HepG2 (cell line): ENCODE data around the gene ERBB3. TPM values are rescaled to one million over a fixed set of nuclear protein-coding genes. Genes with fewer than 3 reads are reported as not detected.

ENCODE experiments used
- ARID5B ChIP-seq: IDR thresholded peaks from 2 replicates; pipeline ENCODE4 v1.4.0; 2020; ENCODE audit warnings: mild to moderate bottlenecking, missing genetic modification reagents
- ATF1 ChIP-seq: IDR thresholded peaks from 2 replicates; pipeline ENCODE4 v1.6.1; 2016; ENCODE audit warnings: mild to moderate bottlenecking, control low read depth
- CREB3 ChIP-seq: sonication (generic); formaldehyde crosslinking; IDR thresholded peaks from 2 replicates; pipeline ENCODE4 v1.5.0; 2020; ENCODE audit warnings: missing genetic modification reagents
- DNMT3B ChIP-seq: conservative IDR thresholded peaks from 2 replicates; pipeline ENCODE4 v1.6.1; 2016; ENCODE audit warnings: missing biosample characterization, control low read depth
- E2F2 ChIP-seq: sonication (generic); formaldehyde crosslinking; IDR thresholded peaks from 2 replicates; pipeline ENCODE4 v1.4.0; 2020; ENCODE audit warnings: missing genetic modification reagents, borderline replicate concordance
- JARID2 ChIP-seq: sonication (generic); formaldehyde crosslinking; IDR thresholded peaks from 2 replicates; pipeline ENCODE4 v1.8.1; 2023; ENCODE audit warnings: missing genetic modification reagents, inconsistent platforms; ENCODE audit not compliant: insufficient replicate concordance
- NFKB2 ChIP-seq: sonication (generic); formaldehyde crosslinking; IDR thresholded peaks from 2 replicates; pipeline ENCODE4 v1.4.0; 2020; ENCODE audit warnings: missing genetic modification reagents, borderline replicate concordance
- NR2F2 ChIP-seq: IDR thresholded peaks from 2 replicates; pipeline ENCODE4 v1.6.1; 2012; ENCODE audit warnings: low read depth, inconsistent platforms, borderline replicate concordance
- ONECUT2 ChIP-seq: sonication (generic); formaldehyde crosslinking; IDR thresholded peaks from 2 replicates; pipeline ENCODE4 v1.4.0; 2020; ENCODE audit warnings: missing genetic modification reagents
- RXRA ChIP-seq: sonication (generic); formaldehyde crosslinking; IDR thresholded peaks from 2 replicates; pipeline ENCODE4 v1.5.1; 2020; ENCODE audit warnings: missing genetic modification reagents
- SMAD3 ChIP-seq: sonication (generic); formaldehyde crosslinking; IDR thresholded peaks from 2 replicates; pipeline ENCODE4 v1.4.0; 2020; ENCODE audit warnings: missing genetic modification reagents
- ZBTB2 ChIP-seq: sonication (generic); formaldehyde crosslinking; IDR thresholded peaks from 2 replicates; pipeline ENCODE4 v1.8.0; 2022; ENCODE audit warnings: low read depth, missing genetic modification reagents
- ZBTB49 ChIP-seq: sonication (generic); formaldehyde crosslinking; IDR thresholded peaks from 2 replicates; pipeline ENCODE4 v1.4.0; 2020; ENCODE audit warnings: missing genetic modification reagents, borderline replicate concordance
- ZNF17 ChIP-seq: sonication (generic); formaldehyde crosslinking; IDR thresholded peaks from 2 replicates; pipeline ENCODE4 v1.5.0; 2020; ENCODE audit warnings: mild to moderate bottlenecking, missing genetic modification reagents
- ZNF557 ChIP-seq: sonication (generic); formaldehyde crosslinking; IDR thresholded peaks from 2 replicates; pipeline ENCODE4 v1.4.0; 2020; ENCODE audit warnings: missing genetic modification reagents
- ZNF558 ChIP-seq: sonication (generic); formaldehyde crosslinking; IDR thresholded peaks from 2 replicates; pipeline ENCODE4 v1.9.0; 2022; ENCODE audit warnings: mild to moderate bottlenecking, missing genetic modification reagents, borderline replicate concordance
- ZNF724P ChIP-seq: sonication (generic); formaldehyde crosslinking; IDR thresholded peaks from 2 replicates; pipeline ENCODE4 v1.8.0; 2022; ENCODE audit warnings: missing genetic modification reagents, borderline replicate concordance
- ZNF747 ChIP-seq: sonication (generic); formaldehyde crosslinking; IDR thresholded peaks from 2 replicates; pipeline ENCODE4 v1.8.1; 2023; ENCODE audit warnings: missing genetic modification reagents, mild to moderate bottlenecking, borderline replicate concordance
- ZNF879 ChIP-seq: sonication (generic); formaldehyde crosslinking; IDR thresholded peaks from 2 replicates; pipeline ENCODE4 v1.8.1; 2023; ENCODE audit warnings: missing genetic modification reagents
- polyA plus RNA-seq, 8 experiments: library from polyadenylated mRNA; depleted of rRNA in 3 of 8; stranded (reverse) in 7 of 8; unstranded in 1 of 8; fragments of >200 nt; fragmentation: Illumina TruSeq in 4 of 8; extraction: Trizol in 4 of 8; gene quantifications; 2 replicates each; pipeline versions ENCODE4 v1.2.1 to v1.2.3, GENCODE V29; 2011 to 2016; ENCODE audit warnings: low read depth in 4 of 8, missing spikeins in 1 of 8, mixed read lengths in 1 of 8; ENCODE audit not compliant: insufficient read depth in 1 of 8
- total RNA-seq, 5 experiments: library from RNA; depleted of rRNA; stranded (reverse); fragments of >200 nt; fragmentation: Illumina TruSeq; extraction: Trizol; gene quantifications; 2 replicates each; pipeline ENCODE4 v1.2.3, GENCODE V29; 2016; ENCODE audit warnings: low read depth in 1 of 5

ERBB3 gene
- total and polyA plus RNA-seq, 2 of the 13 experiments (the other 11 are each of a cell fraction or from before 2014, with no cell fraction given) = 93.6 to 358 TPM

- TF ChIP-seq ZBTB49 (CRISPR knock-in tag) (peak; percentile 56; the same call in 1 of the 2 replicates), DNMT3B (CRISPR knock-in tag) (peak; percentile 82; the same call in 1 of the 2 replicates), NFKB2 (CRISPR knock-in tag) (peak; percentile 45; the same call in 1 of the 2 replicates), ZNF17 (CRISPR knock-in tag) (no peak), ZNF724P (CRISPR knock-in tag) (no peak), JARID2 (CRISPR knock-in tag) (no peak), ZNF557 (CRISPR knock-in tag) (0 out of 2 replicates have a peak, but pooled peaks have one; percentile 58), RXRA (CRISPR knock-in tag) (0 out of 2 replicates have a peak, but pooled peaks have one; percentile 44), ZNF879 (no peak), SMAD3 (CRISPR knock-in tag) (peak; percentile 70; the same call in 1 of the 2 replicates), ZNF558 (CRISPR knock-in tag) (peak; percentile 45; the same call in 1 of the 2 replicates), ZBTB2 (CRISPR knock-in tag) (no peak), E2F2 (CRISPR knock-in tag) (0 out of 2 replicates have a peak, but pooled peaks have one; percentile 29), ATF1 (CRISPR knock-in tag) (peak; percentile 94), ARID5B (peak; percentile 52; the same call in 1 of the 2 replicates), NR2F2 (peak; percentile 17; the same call in 1 of the 2 replicates), CREB3 (no peak), ONECUT2 (CRISPR knock-in tag) (no peak), ZNF747 (0 out of 2 replicates have a peak, but pooled peaks have one; percentile 59)
Measured at GRCh38 chr12:56116267-56117081, 36.5 kb downstream of the ERBB3 start, which contains the start of gene RPL41 (continued).
